Measurements from ENCODE around the gene CFAP45. TPM values are rescaled to one million over a fixed set of nuclear protein-coding genes. Genes with fewer than 3 reads are reported as not detected.

CFAP45 gene, protein sequence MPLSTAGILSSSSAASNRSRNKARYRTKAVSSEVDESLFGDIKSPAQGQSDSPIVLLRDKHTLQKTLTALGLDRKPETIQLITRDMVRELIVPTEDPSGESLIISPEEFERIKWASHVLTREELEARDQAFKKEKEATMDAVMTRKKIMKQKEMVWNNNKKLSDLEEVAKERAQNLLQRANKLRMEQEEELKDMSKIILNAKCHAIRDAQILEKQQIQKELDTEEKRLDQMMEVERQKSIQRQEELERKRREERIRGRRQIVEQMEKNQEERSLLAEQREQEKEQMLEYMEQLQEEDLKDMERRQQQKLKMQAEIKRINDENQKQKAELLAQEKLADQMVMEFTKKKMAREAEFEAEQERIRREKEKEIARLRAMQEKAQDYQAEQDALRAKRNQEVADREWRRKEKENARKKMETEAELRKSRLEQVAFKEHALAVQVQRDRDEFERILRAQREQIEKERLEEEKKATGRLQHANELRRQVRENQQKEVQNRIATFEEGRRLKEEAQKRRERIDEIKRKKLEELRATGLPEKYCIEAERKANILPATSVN
- total RNA-seq, result 1.6 TPM

DNA sequence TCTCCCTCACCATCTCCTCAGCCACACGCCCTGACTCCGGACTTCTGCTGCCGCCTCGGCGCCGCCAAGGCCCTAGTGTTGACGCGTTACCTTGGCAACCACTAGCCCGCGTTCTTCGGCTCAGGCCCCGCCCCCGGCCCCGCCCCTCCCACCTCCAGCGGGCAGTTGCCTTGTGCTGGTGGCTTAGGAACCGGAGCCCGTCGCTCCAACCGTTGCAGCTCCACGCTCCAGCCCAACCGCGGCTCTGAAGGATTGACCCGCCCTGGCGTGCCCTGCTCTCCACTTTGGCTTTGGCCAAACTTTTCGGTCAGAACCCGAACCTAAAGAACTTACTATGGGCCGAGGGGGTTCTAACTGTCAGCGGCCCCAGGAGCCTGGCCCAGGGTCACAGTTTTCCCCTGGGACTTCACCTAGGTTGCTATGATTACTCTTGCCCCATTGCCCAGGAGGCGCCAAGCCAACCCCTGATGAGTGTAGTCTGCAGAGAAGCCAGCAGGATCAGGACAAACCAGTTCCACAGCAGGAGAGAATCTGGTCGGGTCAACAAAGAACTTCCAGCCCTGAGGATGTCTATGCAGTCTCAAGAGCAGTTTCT is at the start of gene CFAP45:
CFAP45 (minus strand) TSS at position 80 of the 595 bp plus-strand sequence; CDS start at position 13, 67 bp downstream.
- DNase-seq (ENCODE audit: low spot score), result peak; percentile 88

DNA sequence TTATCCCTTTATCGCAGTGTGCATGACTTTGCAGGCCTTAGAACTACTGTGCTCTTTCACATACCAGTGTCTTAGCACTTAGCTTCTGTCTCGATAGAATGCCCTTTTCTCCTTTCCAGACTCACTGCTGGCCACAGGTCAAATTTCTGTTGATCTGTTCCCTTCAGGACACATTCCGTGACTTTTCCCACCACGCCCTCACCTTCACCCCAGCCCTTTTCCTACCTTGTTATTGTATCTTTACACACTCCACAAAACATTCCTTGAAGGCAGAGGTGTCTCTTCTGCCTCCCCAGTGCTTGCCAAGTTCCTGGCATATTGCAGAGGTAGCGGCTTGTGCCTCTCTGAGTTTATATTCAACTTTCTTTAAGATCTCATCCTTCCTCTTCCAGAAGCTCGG is 49.2 kb upstream of the CFAP45 start:
- no peak for DNase-seq (ENCODE audit: low spot score)

DNA sequence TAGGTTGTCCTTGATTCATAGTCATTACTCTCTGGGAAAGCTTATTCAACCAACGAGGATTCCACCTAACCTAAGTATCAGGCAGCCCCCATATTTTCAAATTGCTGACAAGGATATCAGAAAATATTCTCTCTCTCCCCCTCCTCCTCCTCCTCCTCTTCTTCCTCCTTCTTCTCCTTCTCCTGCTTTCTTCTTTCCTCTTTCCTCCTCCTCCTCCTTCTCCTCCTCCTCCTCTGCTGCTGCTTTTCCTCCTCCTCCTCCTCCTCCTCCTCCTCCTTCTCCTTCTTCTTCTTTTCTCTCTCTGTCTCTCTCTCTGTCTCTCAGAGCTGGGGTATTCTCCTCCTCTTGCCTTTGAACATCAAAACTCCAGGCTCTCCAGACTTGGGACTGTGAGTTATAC is 48.0 kb upstream of the CFAP45 start:
- DNase-seq (ENCODE audit: low spot score), result no peak

DNA sequence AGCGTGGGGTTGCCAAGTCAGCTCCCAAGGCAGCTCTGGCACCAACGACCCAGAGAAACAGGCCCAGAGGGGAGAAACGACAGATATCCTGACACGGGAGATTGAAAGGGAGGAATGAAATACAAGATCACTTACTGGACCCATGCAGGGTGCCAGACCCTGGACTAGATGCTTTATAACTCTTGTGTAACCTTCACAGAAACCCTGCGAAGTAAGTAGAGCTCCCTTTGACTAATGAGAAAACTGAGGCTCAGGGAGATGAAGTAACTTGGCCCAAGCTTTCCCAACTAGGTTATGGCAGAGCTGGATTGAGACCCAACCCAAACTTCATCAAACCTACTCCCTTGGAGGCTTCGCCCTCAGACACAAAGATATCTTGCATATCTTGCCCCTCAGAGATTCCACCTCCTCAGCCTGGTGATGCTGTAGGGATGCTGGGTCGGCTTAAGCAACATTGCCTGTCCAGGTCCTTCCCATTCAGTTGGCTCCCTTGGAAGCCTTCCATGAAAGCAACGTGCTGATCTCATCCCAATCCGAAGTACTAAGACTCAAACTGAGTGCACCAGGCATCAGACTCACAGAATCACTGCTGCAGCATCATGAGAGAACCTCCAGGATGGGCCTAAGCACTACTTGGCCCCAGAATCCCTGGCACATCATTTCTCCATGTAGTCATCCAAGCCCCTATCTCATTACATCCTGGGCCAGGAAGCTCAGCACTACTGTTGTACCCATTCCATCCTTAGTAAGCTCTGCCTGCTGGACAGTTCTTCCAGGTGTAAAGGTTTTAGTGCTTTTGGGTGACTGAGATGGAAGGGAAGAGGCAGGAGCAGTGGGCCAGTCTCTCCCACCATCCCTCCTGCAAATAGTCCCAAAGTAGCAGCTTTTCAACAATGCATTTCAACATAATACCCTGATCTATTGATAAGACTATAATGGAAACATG is 46.5 kb upstream of the CFAP45 start:
- no peak for DNase-seq (ENCODE audit: low spot score)

DNA sequence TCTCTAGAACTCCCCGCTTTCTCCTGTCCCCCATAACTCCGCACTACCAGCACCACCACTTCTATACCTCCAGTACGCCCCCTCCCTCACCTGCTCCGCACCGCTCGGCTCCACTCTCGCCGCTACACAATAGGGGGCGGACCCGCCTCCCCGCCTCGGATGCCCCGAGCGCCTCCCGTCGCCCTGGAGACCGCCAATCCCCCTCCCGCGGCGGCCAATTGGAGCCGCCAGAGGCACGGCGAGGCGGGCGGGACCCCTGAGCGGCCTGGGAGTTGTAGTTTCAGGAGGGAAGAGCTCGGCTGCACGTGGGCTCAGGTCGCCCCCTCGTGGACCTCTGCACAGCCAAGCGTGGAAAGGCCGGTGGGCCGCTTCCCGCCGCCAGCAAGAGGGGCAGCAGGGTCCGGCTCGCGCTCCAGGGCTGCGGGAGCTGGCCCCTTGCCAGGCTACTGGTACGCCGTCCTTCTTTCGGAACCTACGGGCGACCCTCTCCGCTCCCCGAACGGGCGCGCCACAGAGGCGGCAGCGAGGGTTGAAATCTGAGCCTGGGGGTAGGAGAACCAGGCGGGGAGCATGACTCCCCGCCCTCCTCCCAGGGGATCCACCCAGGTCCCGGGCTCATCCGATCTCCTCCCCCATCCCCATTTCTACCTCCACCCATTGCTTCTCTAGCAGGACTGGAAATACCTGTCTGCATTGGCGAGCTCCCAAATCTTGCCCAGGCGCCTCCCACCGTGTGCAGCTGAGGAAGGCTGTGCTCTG is 45.7 kb upstream of the CFAP45 start, which contains the start of gene IGSF9:
IGSF9 (minus strand) TSS at position 131 of the 759 bp plus-strand sequence. CDS start 2,159 bp downstream, outside the sequence.
- DNase-seq (ENCODE audit: low spot score), result peak; percentile 92

- DNase-seq (ENCODE audit: low spot score), result no peak
Measured at GRCh38 chr1:159944623-159945455, 44.9 kb upstream of the CFAP45 start.

DNA sequence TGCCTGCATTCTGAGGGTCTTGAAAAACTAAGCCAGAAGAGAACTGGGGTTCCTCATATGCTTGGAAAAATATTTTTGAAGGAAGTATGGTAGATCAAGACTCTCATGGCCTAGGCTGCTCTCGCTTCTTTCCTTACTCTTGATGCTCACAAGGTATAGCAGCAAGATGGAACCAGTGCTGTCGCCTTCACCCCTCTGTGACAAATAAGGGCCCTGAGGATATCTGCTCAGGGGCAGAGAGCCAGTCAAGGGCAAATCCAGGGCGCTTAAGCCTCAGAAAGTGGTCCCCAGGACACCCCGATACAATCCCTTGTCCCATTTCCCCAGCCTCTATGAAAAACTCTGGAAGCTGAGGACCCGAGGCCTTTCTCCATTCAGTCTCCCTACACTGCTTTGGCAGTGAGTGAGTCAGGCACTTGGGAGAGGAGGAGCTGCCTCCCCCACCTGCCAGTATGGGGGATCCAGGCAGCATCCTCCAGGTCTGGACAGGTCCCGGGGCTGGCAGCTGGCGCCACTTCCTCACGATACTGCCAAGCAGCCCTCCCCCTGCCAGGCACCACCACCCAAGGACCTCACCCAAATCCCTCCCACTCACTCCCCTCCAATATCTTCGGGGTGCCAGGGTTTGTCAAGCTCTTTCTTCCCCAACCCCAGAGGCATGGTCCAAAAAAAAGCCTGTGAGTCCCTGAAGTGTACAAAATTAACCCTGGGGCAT is 44.1 kb upstream of the CFAP45 start:
- DNase-seq (ENCODE audit: low spot score), result no peak

DNA sequence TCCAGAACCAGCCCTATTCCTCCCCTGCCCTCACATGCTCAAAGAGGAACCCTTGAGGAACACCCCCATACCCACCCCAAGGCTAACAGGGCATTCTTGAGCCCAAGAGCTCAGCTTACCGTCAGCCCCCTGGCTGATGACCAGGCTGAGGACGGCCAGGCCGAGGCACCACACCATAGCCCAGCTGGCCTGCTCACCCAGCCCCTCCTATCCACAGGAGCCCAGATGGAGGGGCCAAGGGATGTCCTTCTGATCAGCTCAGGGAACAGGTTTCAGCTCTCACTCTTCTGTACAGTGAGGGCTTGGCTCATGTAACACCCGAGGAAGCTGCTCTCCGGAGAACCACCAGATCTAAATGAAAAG is 43.3 kb upstream of the CFAP45 start:
- DNase-seq (ENCODE audit: low spot score), result no peak

DNA sequence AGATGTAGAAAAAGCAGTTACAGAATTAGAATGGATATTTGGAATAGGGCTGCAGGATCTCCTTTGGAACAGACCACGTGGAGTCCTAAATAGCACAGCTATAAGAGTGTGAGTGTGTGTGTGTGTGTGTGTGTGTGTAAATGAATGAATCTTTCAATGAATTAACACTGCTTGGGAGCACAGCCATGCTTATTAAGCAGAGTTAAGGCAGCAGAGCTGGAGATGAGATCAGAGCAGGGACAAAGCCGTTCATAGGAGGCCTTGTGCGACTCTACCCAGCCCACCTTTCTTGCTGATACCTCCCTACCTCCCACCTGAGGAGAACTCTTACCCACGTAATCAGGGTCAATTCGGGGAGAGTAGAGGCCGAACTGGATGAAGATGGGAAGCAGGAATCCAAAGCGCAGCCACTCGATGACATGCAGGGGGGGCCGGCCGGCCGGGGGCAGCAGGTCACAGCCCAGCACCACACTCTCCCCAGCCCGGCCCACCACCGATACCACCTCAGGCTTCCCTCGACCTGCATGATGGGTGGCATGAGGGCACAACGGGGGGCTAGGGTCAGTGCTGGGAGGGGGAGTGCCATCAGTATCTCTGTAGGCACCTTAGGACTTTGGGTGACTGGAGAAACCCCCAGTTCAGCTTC is 42.8 kb upstream of the CFAP45 start:
- DNase-seq (ENCODE audit: low spot score), result no peak

GRCh38 chr1:159941591-159942560 is 41.9 kb upstream of the CFAP45 start:
- DNase-seq (ENCODE audit: low spot score), result no peak

- DNase-seq (ENCODE audit: low spot score), result no peak
Measured at GRCh38 chr1:159941141-159941540, 41.2 kb upstream of the CFAP45 start.

DNA sequence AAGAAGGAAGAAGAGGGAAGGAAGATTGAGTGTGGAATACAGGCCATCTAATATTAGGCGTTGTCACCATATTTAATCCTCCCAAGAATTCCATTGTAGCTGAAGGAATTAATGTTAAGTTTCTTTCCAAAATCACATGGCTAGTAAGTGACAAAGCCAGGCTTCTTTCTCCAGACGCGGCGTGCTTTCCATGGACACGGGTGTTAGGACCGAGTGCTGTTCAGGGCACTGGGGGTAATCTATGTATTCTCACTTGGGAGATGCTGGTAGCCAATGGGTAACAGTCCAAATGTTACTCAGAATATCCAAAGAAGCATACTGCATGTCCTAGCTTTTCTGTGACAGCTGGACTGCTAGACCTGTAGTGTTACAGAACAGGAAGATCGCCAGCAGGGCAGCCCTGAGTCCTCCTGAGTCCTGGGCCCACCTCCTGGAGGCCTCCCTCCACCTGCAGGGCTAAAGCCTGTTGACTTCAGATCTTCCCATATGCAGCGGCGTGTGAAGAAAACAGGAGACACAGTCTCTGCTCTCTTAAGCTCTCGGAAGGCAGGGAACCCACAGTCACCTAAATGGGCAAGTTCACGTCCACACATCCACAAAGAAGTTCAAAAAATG is 40.1 kb upstream of the CFAP45 start:
- DNase-seq (ENCODE audit: low spot score), result no peak

GRCh38 chr1:159939678-159940002 is 39.7 kb upstream of the CFAP45 start:
- no peak for DNase-seq (ENCODE audit: low spot score)

- no peak for DNase-seq (ENCODE audit: low spot score)
Measured at GRCh38 chr1:159938905-159939677, 39.1 kb upstream of the CFAP45 start.

DNA sequence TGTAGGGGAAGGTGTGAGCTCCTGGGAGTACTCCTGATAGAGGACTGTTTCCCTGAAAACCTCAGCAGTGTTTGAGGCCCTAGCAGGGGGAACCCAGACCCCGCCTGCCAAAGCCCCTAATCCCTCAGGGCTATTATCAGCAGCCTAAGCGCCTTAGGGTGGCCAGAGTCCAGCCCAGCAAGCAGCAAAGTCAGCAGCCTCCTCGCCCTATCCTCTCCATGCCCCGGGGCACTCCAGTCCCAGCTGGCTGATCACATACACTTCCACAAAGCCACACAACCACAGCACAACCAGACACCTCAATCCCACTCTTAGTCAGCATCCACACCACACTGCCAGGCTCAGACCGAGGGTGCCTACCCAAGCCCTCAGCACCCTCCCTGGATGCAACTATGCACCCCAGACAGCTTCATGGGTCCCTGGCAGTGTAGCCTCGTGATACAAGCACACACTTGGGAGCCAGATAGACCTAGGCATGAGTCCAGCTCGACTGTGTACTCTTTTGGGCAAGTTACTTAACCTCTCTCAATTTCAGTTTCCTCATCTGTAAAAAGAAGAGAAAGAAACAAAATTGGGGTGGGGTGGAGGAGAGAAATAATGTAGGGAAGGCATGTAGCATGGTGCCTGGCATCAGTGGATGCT is 38.4 kb upstream of the CFAP45 start:
- DNase-seq (ENCODE audit: low spot score), result no peak

DNA sequence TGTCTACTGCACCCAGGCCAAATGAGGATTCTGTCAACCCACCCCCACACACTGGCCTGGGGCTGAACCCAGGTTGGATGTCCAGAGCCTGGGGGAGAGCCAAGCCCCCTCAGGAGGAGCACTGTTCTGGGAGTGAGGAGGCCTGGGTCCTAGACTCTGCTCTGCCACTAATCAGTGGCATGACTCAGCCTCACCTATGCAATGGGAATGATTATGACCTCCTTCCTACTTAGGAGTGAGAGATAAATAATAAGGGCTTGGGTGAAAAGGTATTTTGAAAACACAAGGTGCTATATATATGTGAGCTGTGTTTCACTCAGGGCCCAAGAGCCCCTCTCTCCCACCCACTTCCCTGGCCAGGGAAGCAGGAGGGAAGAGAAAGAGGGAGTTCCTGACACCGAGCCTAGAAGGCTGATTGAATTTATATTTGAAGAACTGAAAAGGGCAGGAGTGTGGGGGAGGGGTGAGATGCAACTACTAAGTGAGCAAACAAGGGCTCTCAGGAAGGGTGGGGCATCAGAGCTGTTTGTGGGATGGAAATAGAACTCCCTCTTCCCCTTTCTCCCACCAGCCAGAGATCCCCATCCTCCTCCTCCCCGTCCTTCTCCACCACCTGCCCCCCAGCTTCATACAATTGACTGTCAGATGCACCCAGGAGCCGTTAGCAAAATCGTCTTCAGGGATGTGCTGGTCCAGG is 37.2 kb upstream of the CFAP45 start:
- no peak for DNase-seq (ENCODE audit: low spot score)

Measured in ureter (tissue), 1 donor.